ENCODE results near the gene NRBF2.

The NRBF2 gene

DNA sequence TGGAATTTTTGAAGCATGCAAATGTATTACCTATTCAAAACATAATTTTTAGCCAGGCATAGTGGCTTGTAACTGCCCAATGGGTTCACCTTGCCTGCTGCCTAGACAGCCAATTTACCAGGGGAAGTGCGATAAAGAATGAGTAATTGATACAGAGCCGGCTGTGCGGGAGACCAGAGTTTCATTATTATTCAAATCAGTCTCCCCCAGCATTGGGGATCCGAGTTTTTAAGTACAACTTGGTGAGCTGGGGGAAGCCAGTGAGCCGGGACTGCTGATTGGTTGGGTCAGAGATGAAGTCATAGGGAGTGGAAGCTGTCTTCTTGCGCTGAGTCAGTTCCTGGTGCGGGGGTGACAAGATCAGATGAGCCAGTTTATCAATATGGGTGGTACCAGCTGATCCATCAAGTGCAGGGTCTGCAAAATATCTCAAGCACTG, 29.1 kb upstream of the NRBF2 start:
- H3K4me3 ChIP-seq (ENCODE audit: low read length): no peak overlapping the region
- no peak overlapping the region for H3K27ac ChIP-seq (ENCODE audit: low read length)
- DNase-seq: no peak
- TF ChIP-seq, protein P1, sequence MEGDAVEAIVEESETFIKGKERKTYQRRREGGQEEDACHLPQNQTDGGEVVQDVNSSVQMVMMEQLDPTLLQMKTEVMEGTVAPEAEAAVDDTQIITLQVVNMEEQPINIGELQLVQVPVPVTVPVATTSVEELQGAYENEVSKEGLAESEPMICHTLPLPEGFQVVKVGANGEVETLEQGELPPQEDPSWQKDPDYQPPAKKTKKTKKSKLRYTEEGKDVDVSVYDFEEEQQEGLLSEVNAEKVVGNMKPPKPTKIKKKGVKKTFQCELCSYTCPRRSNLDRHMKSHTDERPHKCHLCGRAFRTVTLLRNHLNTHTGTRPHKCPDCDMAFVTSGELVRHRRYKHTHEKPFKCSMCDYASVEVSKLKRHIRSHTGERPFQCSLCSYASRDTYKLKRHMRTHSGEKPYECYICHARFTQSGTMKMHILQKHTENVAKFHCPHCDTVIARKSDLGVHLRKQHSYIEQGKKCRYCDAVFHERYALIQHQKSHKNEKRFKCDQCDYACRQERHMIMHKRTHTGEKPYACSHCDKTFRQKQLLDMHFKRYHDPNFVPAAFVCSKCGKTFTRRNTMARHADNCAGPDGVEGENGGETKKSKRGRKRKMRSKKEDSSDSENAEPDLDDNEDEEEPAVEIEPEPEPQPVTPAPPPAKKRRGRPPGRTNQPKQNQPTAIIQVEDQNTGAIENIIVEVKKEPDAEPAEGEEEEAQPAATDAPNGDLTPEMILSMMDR (IDR thresholded peaks at IDR 0.05; ENCODE audit: low read length): no peak
- TF ChIP-seq EZH2phosphoT487 (IDR thresholded peaks at IDR 0.05; ENCODE audit: low read length) (no peak), EZH2 (optimal IDR thresholded peaks at IDR 0.05; ENCODE audit: low read depth, low read length) (no peak)
- no peaks in the 10 kb centered on the region for H3K79me2 ChIP-seq (ENCODE audit: low read length)
- H3K4me2 ChIP-seq (ENCODE audit: low read depth, low read length): no peak overlapping the region
- no peak overlapping the region for H2AFZ ChIP-seq (ENCODE audit: low read length)
- H3K9me3 ChIP-seq (replicated peaks; ENCODE audit: insufficient read depth, low read length): no peaks in the 10 kb centered on the region
- H3F3A ChIP-seq (ENCODE audit: insufficient read depth, low read length): no peaks in the 10 kb centered on the region
- no peak overlapping the region for H3K9ac ChIP-seq (ENCODE audit: low read length)
- no peaks in the 10 kb centered on the region for H3K4me1 ChIP-seq (ENCODE audit: low read length)
- no peaks in the 10 kb centered on the region for H3K9me2 ChIP-seq (replicated peaks; ENCODE audit: insufficient read depth, low read length)
- no peaks in the 10 kb centered on the region for H3K27me3 ChIP-seq (replicated peaks; ENCODE audit: insufficient read depth, low read length)
- H4K20me1 ChIP-seq (ENCODE audit: insufficient read depth, low read length): no peaks in the 10 kb centered on the region
- H3K36me3 ChIP-seq (replicated peaks; ENCODE audit: insufficient read depth, low read length): no peaks in the 10 kb centered on the region

GRCh38 chr10:63105225-63106110, 27.7 kb upstream of the NRBF2 start:
- Histone ChIP-seq H3K79me2 (ENCODE audit: low read length) (no peaks in the 10 kb centered on the region), H3K36me3 (replicated peaks; ENCODE audit: insufficient read depth, low read length) (no peaks in the 10 kb centered on the region), H3K9me2 (replicated peaks; ENCODE audit: insufficient read depth, low read length) (no peaks in the 10 kb centered on the region), H4K20me1 (ENCODE audit: insufficient read depth, low read length) (no peaks in the 10 kb centered on the region), H3K27me3 (replicated peaks; ENCODE audit: insufficient read depth, low read length) (no peaks in the 10 kb centered on the region), H3K27ac (ENCODE audit: low read length) (no peak overlapping the region), H2AFZ (ENCODE audit: low read length) (no peak overlapping the region), H3F3A (ENCODE audit: insufficient read depth, low read length) (no peaks in the 10 kb centered on the region), H3K4me2 (ENCODE audit: low read depth, low read length) (no peak overlapping the region), H3K4me1 (ENCODE audit: low read length) (no peaks in the 10 kb centered on the region), H3K4me3 (ENCODE audit: low read length) (no peak overlapping the region), H3K9ac (ENCODE audit: low read length) (no peak overlapping the region), H3K9me3 (replicated peaks; ENCODE audit: insufficient read depth, low read length) (no peaks in the 10 kb centered on the region)
- TF ChIP-seq, protein P1 (IDR thresholded peaks at IDR 0.05; ENCODE audit: low read length): no peak
- TF ChIP-seq EZH2phosphoT487 (IDR thresholded peaks at IDR 0.05; ENCODE audit: low read length): no peak
- no peak for TF ChIP-seq EZH2 (optimal IDR thresholded peaks at IDR 0.05; ENCODE audit: low read depth, low read length)
- no peak for DNase-seq

DNA sequence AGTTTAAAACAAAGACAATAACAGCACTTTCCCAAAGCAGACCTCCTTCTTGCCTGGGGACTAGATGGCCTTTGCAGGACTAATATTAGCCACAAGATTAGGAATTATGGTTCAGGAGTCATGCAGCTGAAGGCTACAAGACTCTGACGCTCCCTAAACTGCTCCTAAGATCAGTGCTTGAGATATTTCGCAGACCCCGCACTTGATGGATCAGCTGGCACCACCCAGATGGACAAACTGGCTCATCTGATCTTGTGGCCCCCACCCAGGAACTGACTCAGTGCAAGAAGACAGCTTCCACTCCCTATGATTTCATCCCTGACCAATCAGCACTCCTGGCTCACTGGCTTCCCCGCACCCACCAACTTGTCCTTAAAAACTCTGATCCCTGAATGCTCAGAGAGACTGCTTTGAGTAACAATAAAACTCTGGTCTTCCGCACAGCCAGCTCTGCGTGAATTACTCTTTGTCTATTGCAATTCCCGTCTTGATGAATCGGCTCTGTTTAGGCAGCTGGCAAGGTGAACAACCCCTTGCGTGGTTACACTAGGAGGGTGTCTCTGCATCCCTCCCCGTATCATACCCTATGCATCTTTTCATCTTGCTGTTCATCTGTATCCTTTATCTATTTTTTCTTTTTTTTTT, 26.9 kb upstream of the NRBF2 start:
- H3K36me3 ChIP-seq (replicated peaks; ENCODE audit: insufficient read depth, low read length): no peaks in the 10 kb centered on the region
- no peaks in the 10 kb centered on the region for H3K4me1 ChIP-seq (ENCODE audit: low read length)
- H3K4me3 ChIP-seq (ENCODE audit: low read length): no peak overlapping the region
- H3K27me3 ChIP-seq (replicated peaks; ENCODE audit: insufficient read depth, low read length): no peaks in the 10 kb centered on the region
- no peaks in the 10 kb centered on the region for H3K9me3 ChIP-seq (replicated peaks; ENCODE audit: insufficient read depth, low read length)
- no peaks in the 10 kb centered on the region for H3K79me2 ChIP-seq (ENCODE audit: low read length)
- DNase-seq: no peak
- no peak for TF ChIP-seq EZH2phosphoT487 (IDR thresholded peaks at IDR 0.05; ENCODE audit: low read length)
- TF ChIP-seq EZH2 (optimal IDR thresholded peaks at IDR 0.05; ENCODE audit: low read depth, low read length): no peak
- TF ChIP-seq, protein P1 (IDR thresholded peaks at IDR 0.05; ENCODE audit: low read length): no peak
- no peak overlapping the region for H3K4me2 ChIP-seq (ENCODE audit: low read depth, low read length)
- no peak overlapping the region for H3K27ac ChIP-seq (ENCODE audit: low read length)
- H2AFZ ChIP-seq (ENCODE audit: low read length): no peak overlapping the region
- no peaks in the 10 kb centered on the region for H3F3A ChIP-seq (ENCODE audit: insufficient read depth, low read length)
- no peaks in the 10 kb centered on the region for H3K9me2 ChIP-seq (replicated peaks; ENCODE audit: insufficient read depth, low read length)
- no peaks in the 10 kb centered on the region for H4K20me1 ChIP-seq (ENCODE audit: insufficient read depth, low read length)
- no peak overlapping the region for H3K9ac ChIP-seq (ENCODE audit: low read length)

Measured in MM.1S (cell line).